ENCODE results near the gene PANX3.

GRCh38 chr11:124658986-124659385, 47.8 kb downstream of the PANX3 start:
- no peak for TF ChIP-seq POLR2AphosphoS5 (IDR thresholded peaks at IDR 0.05; ENCODE audit: low read depth, low read length)
- no peak for TF ChIP-seq ZNF331 (CRISPR knock-in tag; IDR thresholded peaks at IDR 0.05)
- no peak for TF ChIP-seq ZBTB7A (CRISPR knock-in tag; IDR thresholded peaks at IDR 0.05)
- no peak for TF ChIP-seq ASH2L (IDR thresholded peaks at IDR 0.05; ENCODE audit: insufficient read length, low read depth, low read length)
- TF ChIP-seq ZNF24 (IDR thresholded peaks at IDR 0.05): no peak
- TF ChIP-seq IKZF1 (IDR thresholded peaks at IDR 0.05): no peak
